ENCODE measurements around the gene USP33. TPM values are rescaled to one million over a fixed set of nuclear protein-coding genes. Genes with fewer than 3 reads are reported as not detected.
A peak's percentile ranks its signal among the peaks of the same experiment; 100 is the strongest.
"Not testable (repeated sequence)": the region's sequence is repeated elsewhere in the genome, so short reads cannot be mapped to it uniquely, and the experiment has no call there.

Gene USP33
- polyA plus RNA-seq, 3 donors, result 69.1 to 95.2 (median 89.0) TPM

DNA sequence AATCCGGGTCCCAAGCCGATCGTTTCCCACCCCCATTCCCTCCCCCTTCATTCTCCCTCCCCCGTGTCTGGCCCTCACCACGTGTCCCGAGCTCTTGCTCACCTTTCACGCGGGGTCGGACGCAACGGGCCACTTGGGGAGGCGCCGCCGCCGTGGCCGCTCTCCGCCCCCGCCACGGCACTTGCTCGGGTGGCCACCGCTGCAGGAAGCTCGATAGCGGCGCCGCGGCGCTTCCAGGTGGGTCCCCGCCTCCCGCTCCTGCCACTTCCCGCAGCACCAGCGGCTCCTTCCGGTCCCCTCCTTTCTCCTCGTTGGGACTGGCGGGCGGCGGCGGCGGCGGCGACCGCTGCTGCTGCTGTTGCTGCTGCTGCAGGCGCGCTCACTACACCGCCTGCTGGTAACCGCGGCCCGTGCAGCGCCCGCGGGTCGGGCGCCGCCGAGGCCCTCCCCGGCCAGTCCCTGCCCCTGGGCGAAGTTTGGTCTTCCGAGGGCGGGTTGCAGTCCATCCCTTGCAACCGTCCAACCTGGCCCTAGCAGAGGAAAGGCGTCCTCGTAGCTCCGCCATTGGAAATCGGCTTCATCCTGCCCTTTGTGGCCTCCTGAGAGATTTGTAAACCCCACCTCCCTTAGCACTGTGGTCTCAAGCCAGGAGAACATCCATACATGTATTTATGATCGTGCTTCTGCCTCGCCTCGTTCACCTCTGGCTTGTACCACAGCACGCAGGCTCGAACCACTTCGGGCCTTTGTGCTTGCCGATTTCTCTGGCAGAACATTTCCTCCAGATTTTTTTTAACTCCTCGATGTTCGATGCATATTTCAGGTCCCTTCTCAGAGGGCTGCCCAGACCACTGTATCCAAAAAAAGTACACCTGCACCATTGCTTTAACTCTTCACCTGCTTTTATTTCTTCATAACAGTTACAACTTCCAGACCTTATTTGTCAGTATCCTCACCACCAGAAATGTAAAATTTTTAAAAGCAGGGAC lies 76.2 kb downstream of the USP33 start:
- DNase-seq (ENCODE audit: extremely low read depth in 1 of 11, low read depth in 9 of 11, low spot score in 4 of 11), result peak; percentile 73 to 90 (median 85)

DNA sequence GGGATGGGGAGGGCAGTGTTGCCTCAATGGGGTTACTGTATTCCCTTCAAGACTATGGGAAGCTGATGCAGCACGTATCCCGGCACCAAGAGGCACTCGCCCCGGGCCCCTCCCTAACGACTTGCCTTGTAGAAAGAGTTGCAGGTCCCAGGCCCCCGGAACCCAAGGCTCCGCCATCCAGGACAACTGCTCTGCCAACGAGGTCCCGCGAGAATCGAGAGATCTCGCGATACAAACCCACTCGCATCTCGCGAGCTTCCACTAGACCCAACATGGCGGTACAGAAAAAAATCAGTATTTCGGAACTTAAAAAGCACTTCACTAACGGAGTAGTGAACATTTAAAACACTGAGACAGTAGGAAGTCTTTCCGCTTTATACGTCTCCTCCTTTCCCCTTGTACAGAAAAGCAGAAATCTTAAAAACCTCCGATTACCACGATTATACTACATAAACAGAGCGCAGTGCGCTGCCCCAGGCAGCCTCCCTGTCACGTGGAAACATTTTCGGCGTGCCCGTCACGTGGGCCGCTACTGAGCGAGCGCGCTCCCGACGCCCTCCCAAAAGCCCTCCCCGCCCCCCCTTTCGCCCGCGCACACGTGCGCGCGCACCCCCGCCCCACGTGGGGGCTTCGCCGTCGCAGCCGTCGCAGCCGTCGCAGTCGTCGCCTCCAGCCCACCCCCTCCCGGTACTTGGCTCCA lies 77.0 kb downstream of the USP33 start, which contains the start of gene ZZZ3:
Gene ZZZ3, minus strand, starts transcription at position 199 of the 700 bp plus-strand sequence. CDS start 49,304 bp downstream, outside the sequence.
- DNase-seq (ENCODE audit: extremely low read depth in 1 of 11, low read depth in 9 of 11, low spot score in 4 of 11), result peak; percentile 90 to 99 (median 94)

DNA sequence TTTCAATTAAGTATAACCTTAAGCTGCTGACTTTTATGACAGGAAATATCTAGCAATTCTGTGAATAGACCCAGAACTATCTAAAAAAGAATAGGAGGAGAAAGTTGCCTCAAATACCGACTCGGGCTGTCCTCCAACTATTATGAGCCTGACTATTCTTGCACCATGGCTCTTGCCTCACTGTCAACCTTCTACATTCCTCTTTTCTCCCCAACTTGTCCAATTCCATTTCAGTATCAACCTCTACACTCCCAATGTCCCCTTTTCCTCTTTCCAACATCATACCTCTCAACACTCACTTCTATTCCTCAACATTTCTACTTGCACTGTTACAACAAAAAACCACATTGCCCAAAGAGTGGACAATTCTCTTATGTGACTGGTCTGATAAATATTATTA lies 79.5 kb downstream of the USP33 start:
- DNase-seq (ENCODE audit: extremely low read depth in 1 of 11, low read depth in 9 of 11, low spot score in 4 of 11), result no peak

DNA sequence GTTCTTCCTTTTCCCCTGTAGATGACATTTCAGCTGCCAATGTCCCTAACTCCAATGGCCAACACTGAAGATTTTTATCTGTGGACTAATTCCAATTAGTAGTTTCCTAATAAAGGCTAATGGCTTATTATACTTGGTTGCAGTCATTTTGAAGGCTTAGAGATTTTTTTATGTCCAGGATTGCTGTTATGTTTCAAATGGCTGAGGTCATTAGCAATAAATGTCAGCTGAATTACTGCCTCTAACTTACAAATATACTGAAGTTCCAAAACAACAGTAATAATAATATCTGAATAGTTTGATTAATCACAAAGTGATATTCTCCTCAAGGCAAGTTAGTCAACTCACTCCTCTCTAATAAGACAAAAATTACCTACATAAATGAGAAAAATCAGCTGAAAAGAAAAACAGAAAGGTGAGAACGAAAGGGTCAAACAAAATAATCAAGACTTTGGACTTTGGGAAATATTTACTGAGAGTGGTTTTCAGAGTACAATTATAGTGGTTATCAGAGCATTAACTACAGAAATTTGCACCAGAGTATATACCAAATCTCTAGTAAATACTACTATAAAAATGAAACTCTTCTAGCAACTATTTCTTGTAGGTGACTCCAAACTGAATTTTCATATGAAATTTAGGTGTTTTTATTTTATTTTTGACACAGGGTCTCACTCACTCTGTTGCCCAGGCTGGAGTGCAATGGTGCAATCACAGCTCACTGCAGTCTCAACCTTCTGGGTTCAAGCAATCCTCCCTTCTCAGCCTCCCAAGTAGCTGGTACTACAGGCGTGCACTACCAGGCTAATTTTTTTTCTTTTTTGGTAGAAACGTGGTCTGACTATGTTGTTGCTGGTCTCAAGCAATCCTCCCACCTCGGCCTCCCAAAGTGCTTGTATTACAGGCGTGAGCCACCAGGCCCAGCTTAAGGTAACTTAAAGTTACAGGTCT lies 80.7 kb downstream of the USP33 start:
- DNase-seq (ENCODE audit: extremely low read depth in 1 of 11, low read depth in 9 of 11, low spot score in 4 of 11), result no peak

DNA sequence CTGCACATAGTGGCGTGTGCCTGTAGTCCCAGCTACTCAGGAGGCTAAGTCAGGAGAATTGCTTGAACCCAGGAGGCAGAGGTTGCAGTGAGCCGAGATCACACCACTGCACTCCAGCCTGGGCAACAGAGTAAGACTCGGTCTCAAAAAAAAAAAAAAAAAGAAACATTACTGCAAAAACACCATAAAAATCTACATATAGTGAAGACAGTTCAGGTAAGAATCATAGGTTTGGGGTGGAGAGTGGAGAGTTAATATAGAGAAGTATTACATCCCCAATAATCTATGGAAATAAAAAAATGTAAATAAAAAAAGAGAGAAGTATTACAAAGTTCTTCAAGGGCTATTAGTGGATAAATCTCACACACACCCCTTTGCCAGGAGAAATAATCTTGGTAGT lies 84.8 kb downstream of the USP33 start:
- not testable (repeated sequence) for DNase-seq (ENCODE audit: extremely low read depth in 1 of 11, low read depth in 9 of 11, low spot score in 4 of 11)

DNA sequence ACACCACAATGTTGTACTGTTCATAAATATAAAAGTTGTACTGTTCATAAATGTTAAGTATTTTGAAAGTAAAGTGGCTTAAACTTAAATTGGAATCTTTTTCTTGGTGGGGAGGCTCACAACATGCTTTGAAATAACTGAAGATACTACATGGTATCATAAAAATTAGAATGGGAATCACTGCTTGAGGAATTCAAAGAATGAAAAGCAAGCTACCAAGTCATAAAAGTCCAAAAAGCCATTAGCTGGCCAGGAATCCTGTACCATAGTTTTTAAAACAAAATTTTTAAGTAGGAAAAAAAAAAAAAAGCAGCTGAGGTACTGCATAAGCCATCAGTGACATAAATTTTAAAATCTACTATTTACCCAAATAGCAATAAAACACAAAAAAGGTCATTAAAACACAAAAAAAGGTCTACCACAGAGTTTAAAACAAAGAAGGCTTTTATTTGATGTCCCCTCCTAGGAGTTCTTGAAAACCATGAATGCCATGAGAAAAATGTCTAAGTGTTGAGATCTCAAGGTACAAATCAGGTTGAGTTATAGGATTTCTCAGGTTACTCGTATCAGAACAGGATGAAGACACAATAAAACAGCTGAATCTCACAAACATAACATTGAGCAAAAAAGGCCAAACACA lies 85.8 kb downstream of the USP33 start:
- no peak for DNase-seq (ENCODE audit: extremely low read depth in 1 of 11, low read depth in 9 of 11, low spot score in 4 of 11)

DNA sequence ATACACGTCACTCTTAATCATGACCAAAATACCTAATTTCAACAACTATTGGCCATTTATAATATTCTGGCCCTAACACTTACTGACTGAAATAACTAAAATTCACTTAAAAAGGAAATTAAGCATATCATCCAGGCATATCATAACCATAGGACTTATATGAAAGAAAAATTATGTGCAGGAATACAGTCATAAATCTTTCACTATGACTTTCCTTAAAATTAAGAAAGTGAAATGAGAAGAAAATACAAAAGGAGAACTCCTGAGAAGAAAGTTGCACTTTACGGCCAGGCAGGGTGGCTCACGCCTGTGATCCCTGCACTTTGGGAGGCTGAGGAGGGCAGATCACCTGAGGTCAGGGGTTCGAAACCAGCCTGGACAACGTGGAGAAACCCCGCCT lies 86.6 kb downstream of the USP33 start:
- no peak for DNase-seq (ENCODE audit: extremely low read depth in 1 of 11, low read depth in 9 of 11, low spot score in 4 of 11)

DNA sequence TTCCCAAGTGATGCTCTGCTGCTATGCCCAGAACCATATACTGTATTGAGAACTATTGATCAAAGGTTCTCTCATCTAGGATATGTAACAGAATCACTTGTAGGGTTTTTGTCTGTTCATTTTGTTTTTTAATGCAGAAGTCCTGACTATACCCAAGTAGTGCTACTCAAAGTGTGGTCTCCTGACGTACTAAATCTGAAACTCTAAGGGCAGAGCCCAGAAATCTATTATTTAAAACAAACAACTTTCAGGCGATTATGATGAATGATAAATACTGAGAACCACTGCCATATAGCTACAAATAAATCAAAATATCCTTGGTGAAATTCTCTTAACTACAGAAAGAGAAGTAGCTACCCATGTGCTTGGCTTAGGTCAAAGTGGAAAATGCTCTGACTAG lies 87.3 kb downstream of the USP33 start:
- no peak for DNase-seq (ENCODE audit: extremely low read depth in 1 of 11, low read depth in 9 of 11, low spot score in 4 of 11)

DNA sequence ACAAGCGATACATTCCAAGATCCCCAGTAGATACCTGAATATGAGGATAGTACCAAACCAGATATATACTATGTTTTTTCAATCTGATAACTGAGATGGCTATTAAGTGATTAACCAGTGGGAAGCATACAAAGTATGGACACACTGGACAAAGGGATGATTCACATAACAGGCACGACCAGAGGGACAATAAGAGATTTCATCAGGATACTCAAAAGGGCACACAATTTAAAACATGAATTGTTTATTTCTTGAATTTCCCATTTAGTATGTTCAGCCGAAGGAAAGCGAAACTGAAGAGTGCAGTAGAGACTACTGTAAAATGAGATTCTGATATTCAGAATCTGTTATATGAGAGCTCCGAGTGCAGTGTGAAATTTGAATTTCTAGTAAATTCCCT lies 87.8 kb downstream of the USP33 start:
- no peak for DNase-seq (ENCODE audit: extremely low read depth in 1 of 11, low read depth in 9 of 11, low spot score in 4 of 11)

DNA sequence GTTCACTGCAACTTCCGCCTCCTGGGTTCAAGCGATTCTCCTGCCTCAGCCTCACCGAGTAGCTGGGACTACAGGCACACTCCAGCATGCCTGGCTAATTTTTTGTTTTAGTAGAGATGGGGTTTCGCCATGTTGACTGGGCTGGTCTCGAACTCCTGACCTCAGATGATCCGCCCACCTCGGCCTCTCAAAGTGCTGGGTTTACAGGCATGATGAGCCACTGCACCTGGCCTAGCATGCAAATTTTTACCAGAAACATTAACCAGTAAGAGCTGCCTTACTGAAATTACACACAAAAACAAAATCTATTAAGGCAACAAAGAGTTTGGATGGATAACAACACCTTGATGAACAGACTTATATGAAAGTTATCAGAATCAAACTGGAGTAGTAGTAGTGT lies 89.3 kb downstream of the USP33 start:
- no peak for DNase-seq (ENCODE audit: extremely low read depth in 1 of 11, low read depth in 9 of 11, low spot score in 4 of 11)

DNA sequence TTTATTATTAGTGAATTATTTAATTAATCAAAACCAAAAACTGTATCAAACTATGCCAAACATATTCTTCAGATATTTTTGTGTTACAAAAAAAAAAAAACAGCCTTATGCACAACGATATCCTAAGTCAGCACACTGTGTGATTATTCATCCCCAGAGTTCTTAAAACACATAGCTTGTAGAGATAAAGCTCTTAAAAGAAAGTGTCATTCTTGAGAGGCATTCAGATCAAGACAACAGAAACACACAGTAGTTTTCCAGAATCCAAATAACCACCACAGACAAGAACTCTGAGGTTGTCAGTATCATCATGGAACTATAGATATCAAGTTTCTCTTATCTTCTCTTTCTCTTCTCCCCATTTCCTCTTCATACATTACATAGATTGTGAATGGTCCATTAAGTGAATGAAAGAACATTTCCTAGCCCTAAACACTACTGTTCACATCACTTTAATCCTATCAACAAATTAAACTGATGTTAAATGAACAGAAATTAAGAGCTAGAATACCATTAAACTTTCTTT lies 90.7 kb downstream of the USP33 start:
- no peak for DNase-seq (ENCODE audit: extremely low read depth in 1 of 11, low read depth in 9 of 11, low spot score in 4 of 11)

DNA sequence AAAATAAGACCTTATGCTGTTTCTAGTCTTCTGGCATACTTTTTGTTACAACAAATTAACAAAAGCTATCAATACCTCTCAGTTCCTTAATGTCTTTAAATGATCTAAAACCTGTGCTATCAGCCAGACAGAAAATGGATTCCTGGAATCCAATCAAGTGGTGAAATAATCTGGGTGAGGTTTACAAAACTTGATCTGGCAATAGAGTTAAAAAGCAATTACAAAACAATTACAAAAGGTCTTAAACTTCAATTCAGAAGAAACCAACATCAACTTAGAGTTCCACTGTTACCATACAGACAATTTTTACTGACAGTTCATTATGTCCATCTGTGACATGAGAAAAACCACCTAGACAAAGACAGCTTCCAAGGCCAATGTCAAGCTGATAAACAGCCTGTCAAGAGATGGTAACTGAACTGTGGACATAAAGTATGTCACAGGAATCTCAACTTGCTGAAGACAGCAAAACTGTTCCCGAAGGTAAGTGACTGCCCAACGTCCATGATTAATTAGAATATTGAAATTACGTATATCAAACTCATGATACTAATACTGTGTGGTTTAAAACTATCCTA lies 94.6 kb downstream of the USP33 start:
- no peak for DNase-seq (ENCODE audit: extremely low read depth in 1 of 11, low read depth in 9 of 11, low spot score in 4 of 11)

DNA sequence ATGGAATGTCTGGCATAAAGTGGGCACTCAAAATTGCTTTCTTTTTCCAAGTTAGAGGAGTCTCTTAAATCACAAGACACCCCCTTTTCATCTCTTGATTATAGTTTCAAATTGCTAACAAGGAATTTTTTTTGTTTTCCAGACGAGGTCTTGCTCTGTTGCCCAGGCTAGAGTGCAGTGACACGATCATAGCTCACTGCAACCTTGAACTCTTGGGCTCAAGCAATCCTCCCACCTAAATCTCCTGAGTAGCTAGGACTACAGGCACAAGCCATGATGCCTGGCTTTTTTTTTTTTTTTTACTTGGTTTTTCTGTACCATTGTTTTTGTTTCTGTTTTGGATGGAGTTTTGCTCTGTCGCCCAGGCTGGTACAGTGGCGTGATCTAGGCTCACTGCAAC lies 98.0 kb downstream of the USP33 start:
- no peak for DNase-seq (ENCODE audit: extremely low read depth in 1 of 11, low read depth in 9 of 11, low spot score in 4 of 11)

DNA sequence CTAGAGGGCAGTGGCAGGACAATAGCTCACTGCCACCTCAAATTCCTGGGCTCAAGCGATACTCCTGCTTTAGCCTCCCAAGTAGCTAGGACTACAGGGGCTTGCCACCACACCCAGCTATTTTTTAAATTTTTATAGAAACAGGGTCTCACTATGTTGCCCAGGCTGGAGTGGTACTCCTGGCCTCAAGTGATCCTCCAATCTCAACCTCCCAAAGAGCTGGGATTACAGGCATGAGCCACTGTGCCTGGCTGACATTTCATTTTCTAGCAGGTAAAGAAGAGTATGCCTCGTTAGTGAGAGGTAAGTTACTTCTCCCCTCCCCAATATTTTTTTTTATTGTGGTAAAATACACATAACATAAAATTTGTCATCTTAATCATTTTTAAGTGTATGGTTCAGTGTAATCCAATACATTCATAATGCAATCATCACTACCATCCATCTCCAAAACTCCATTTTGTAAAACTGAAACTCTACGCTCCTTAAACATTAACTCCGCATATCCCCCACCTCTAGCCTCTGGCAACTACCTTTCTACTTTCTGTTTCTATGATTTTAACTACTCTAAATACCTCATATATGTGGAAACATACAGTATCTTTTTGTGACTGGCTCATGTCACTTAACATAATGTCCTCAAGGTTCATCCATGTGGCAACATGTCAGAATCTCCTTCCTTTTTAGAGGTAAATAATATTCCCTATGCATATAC lies 99.6 kb downstream of the USP33 start:
- DNase-seq (ENCODE audit: extremely low read depth in 1 of 11, low read depth in 9 of 11, low spot score in 4 of 11), result no peak

DNA sequence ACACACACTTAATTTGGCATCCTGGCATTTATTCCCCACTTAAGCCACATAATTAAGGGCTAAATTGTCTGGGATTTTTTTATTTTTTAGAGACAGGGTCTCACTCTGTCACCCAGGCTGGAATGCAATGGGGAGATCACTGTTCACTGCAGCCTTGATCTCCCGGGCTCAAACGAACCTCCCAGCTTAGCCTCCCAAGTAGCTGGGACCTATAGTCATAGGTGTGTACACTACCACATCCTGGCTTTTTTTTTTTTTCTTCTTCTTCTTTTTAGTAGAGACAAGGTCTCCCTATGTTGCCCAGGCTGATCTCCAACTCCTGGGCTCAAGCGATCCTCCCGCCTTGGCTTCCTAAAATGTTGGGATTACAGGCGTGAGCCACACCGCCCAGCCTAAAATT lies 101.4 kb downstream of the USP33 start:
- no peak for DNase-seq (ENCODE audit: extremely low read depth in 1 of 11, low read depth in 9 of 11, low spot score in 4 of 11)

DNA sequence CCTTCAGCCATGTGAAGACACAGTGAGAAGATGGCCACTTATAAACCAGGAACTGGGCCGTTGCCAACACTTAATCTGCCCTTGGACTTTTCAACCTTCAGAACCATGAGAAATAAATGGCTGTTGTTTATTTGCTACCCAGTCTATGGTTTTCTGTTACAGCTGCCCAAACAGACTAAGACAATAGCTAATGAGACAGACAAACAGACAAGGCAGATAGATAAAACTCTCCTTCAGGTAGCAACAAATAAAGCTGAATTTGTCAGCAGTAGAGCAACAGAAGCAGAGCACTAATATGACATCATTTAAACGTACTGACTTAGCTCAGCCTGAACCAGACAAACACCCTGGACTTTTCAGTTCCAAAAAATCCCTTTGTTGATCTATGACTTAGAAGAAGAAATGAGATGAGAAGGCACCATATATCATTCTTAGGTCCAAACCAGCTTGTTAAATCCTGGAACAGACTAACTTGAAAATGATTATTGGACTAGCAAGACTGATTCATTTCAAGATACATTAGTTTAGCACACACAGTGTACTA lies 104.1 kb downstream of the USP33 start:
- peak in 1 of 11 donors; percentile 15 for DNase-seq (ENCODE audit: extremely low read depth in 1 of 11, low read depth in 9 of 11, low spot score in 4 of 11)

DNA sequence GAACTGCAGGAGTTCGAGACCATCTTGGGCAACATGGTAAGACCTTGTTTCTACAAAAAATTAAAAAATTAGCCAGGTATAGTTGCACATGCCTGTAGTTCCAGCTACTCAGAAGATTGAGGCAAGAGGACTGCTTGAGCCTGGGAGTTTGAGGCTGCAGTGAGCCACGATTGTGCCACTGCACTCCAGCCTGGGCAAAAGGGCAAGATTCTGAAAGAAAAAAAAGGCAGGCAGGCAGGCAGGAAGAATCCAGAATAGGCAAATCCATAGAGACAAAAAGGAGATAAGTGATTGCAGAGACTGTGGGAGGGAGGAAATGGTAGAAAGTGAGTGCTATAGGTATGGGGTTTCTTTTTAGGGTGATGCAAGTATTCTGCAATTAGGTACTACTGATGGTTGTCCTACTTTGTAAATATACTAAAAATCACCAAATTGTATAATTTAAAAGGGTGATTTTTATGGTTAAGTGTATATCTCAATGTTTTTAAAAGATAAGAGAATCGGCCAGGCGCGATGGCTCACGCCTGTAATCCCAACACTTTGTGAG lies 106.6 kb downstream of the USP33 start:
- DNase-seq (ENCODE audit: extremely low read depth in 1 of 11, low read depth in 9 of 11, low spot score in 4 of 11), result no peak
